ENCODE data around the gene TP53BP1. TPM values are rescaled to one million over a fixed set of nuclear protein-coding genes. Genes with fewer than 3 reads are reported as not detected.
"Not testable (repeated sequence)": the region's sequence is repeated elsewhere in the genome, so short reads cannot be mapped to it uniquely, and the experiment has no call there.

Gene TP53BP1
- total RNA-seq, 1 donor from 2014 or later, result 46.6 TPM

DNA sequence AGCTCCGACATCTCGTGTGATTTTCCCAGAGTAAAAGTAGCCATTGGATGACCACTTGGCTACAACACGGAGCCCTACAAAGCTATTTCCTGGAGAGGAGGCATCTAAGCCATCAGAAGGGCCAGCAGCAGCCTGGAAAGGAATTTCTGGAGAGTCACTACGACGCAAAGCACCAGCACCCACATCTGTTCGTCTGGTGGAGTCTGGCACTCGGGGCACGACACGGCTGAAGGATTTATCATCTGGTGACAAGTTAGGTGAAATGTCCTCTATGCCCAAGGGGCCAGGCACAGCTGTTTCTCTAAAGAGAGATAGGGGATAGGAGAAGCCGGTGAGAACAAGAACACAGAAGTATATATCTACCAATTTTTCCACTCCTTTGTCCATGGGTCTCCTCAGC is 72.5 kb downstream of the TP53BP1 start:
- H3K4me1 Mint-ChIP-seq (ENCODE audit: low read depth), result peaks cover 6% of the 10 kb centered on the region
- H3K9me3 Mint-ChIP-seq, result no peaks in the 10 kb centered on the region
- no peaks in the 10 kb centered on the region for H3K27me3 Mint-ChIP-seq (ENCODE audit: low read depth)
- H3K4me3 Mint-ChIP-seq (ENCODE audit: low read depth), result no peak overlapping the region
- peaks cover 30% of the 10 kb centered on the region for H3K36me3 Mint-ChIP-seq (ENCODE audit: low read depth)
- H3K27ac Mint-ChIP-seq, result no peak overlapping the region
- intact Hi-C loops (cut with micrococcal nuclease), result no loop called here
- no peak for DNase-seq (ENCODE audit: low spot score)

DNA sequence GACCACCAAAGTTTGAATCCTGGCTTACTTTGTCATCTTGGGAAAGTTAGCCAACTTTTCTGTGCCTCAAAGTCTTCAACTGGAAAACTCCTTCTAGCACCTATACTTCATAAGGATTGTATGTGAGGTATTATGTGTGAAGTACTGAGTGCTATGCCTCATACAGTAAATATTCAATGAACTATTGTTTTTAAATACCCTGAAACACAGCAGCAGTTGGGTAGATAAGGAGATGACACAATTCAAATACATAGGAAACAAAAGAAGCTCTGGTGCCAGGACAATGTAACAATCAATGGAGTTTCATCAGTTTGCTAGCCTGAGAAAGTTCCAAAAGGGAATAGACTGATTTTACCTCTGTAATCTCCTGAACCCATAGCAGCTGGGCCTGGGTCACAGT is 78.8 kb downstream of the TP53BP1 start:
- Mint-ChIP-seq H3K9me3 (no peaks in the 10 kb centered on the region), H3K4me1 (ENCODE audit: low read depth) (no peaks in the 10 kb centered on the region), H3K27me3 (ENCODE audit: low read depth) (no peaks in the 10 kb centered on the region), H3K27ac (no peak overlapping the region), H3K36me3 (ENCODE audit: low read depth) (peaks cover 60% of the 10 kb centered on the region), H3K4me3 (ENCODE audit: low read depth) (no peak overlapping the region)
- intact Hi-C loops (cut with micrococcal nuclease), result no loop called here
- no peak for DNase-seq (ENCODE audit: low spot score)

DNA sequence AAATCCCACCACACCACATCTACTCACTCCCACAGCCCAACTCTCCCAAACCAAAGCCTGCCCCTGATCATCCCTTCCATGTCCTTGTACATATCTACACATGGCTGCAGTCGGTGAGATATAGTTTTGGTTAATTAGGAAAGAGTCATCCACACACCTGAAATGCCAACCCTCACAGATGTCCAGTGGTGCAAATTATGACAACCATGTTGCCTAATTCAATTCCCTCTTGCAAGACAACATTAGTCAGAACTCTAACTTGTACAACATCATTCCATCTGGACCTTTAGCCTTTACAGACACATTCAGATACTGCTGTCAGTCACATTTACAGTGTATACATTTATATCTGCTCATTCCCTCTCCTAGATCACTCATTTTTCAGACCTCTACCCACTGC is 80.9 kb downstream of the TP53BP1 start:
- no peak for DNase-seq (ENCODE audit: low spot score)
- no peaks in the 10 kb centered on the region for H3K27me3 Mint-ChIP-seq (ENCODE audit: low read depth)
- intact Hi-C loops (cut with micrococcal nuclease), result no loop called here
- no peak overlapping the region for H3K4me3 Mint-ChIP-seq (ENCODE audit: low read depth)
- H3K9me3 Mint-ChIP-seq, result no peaks in the 10 kb centered on the region
- H3K4me1 Mint-ChIP-seq (ENCODE audit: low read depth), result no peaks in the 10 kb centered on the region
- no peak overlapping the region for H3K27ac Mint-ChIP-seq
- peaks cover 67% of the 10 kb centered on the region for H3K36me3 Mint-ChIP-seq (ENCODE audit: low read depth)

DNA sequence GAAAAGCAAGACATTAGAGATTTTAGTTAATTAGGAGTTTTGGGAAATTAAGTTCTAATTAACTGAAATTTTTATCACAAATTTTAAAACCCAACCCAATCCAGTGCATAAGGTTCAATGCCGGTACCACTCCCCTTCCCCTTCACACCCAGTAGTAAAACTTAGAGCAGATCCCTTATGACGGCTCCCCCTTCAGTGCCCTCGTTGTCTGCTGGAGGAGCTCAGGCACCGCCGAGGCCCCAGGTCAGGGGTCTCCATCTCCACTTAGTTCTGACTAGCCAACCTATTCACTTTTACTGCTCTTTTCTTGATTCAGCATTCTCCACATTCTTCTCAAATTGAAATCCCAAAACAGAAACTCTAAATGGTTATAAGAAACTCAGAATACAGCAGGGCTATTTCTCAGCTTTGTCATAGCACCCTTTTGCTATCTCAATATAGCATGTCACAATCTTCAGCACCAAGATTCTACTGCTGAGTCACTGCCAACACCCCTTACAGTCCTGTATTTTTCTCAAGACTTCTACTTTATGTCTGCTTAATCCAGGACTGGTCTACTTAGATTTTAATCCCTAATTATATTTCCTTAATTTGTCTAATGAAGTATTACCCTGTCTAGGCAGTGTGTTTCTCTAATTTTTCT is 82.3 kb downstream of the TP53BP1 start:
- intact Hi-C loops (cut with micrococcal nuclease), result no loop called here
- no peaks in the 10 kb centered on the region for H3K27me3 Mint-ChIP-seq (ENCODE audit: low read depth)
- H3K4me3 Mint-ChIP-seq (ENCODE audit: low read depth), result no peak overlapping the region
- H3K27ac Mint-ChIP-seq, result no peak overlapping the region
- H3K9me3 Mint-ChIP-seq, result no peaks in the 10 kb centered on the region
- H3K36me3 Mint-ChIP-seq (ENCODE audit: low read depth), result peaks cover 74% of the 10 kb centered on the region
- DNase-seq (ENCODE audit: low spot score), result no peak
- no peaks in the 10 kb centered on the region for H3K4me1 Mint-ChIP-seq (ENCODE audit: low read depth)

DNA sequence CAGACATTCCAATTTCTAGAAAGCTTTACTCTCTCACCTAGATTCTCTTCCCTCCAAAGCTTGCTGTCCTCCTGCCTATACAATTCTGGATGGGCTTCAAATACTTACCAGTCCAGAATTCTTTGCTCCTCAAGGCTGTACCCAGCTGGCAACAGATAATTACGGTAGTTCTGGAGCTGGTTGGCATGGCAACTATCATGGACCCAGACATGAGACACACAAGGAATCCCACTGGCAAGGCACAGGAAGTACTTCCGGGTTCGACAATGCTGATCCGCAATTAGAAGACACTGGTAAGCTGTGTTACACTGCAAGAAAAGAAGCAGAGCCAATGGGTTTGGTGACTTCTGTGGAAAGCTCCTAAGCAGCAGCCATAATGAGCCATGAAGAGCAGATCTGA is 84.2 kb downstream of the TP53BP1 start:
- Mint-ChIP-seq H3K36me3 (ENCODE audit: low read depth) (peaks cover 81% of the 10 kb centered on the region), H3K27ac (no peak overlapping the region), H3K4me1 (ENCODE audit: low read depth) (peaks cover 5% of the 10 kb centered on the region), H3K4me3 (ENCODE audit: low read depth) (no peak overlapping the region), H3K9me3 (no peaks in the 10 kb centered on the region), H3K27me3 (ENCODE audit: low read depth) (no peaks in the 10 kb centered on the region)
- DNase-seq (ENCODE audit: low spot score), result no peak
- intact Hi-C loops (cut with micrococcal nuclease), result no loop called here

DNA sequence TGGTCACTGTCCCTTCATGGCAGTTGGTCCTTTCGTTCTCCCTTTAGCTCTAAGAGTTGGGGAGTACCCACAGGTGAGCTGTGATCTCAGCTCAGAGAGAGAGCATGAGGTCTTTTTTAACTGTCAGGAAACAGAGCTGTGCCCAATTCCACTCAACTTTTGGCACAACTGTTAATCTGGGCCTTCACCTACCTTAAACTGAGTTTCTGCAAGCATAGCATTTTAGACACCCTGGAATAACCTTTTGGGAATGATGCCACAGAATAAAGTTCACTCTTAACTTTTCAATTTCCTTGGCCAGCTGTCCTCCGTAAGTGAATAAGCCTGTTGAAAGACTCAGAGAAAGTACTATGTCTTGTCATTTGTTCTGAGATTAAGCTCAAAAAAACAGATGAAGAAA is 86.1 kb downstream of the TP53BP1 start:
- intact Hi-C loops (cut with micrococcal nuclease), result no loop called here
- peaks cover 81% of the 10 kb centered on the region for H3K36me3 Mint-ChIP-seq (ENCODE audit: low read depth)
- peaks cover 12% of the 10 kb centered on the region for H3K4me1 Mint-ChIP-seq (ENCODE audit: low read depth)
- no peak for DNase-seq (ENCODE audit: low spot score)
- H3K27ac Mint-ChIP-seq, result no peak overlapping the region
- H3K4me3 Mint-ChIP-seq (ENCODE audit: low read depth), result no peak overlapping the region
- no peaks in the 10 kb centered on the region for H3K9me3 Mint-ChIP-seq
- H3K27me3 Mint-ChIP-seq (ENCODE audit: low read depth), result no peaks in the 10 kb centered on the region

DNA sequence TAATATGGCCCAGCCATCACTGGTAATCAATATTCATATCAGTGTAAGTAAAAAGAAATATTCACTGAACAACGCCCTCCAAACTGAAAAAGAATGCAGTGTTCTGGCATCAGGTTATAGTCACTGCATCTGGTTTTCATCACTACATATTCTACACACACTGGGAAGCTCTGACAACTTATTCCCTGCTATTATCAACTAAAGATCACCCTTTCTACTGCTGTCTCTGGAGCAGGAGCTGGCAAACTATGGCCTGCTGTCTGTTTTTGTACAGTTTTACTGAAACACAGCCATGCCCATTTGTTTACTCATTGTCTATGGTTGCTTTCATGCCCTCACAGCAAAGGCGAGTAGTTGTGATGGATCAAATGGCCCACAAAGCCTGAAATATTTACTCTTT is 86.8 kb downstream of the TP53BP1 start:
- Mint-ChIP-seq H3K9me3 (no peaks in the 10 kb centered on the region), H3K4me1 (ENCODE audit: low read depth) (peaks cover 12% of the 10 kb centered on the region), H3K27ac (no peak overlapping the region), H3K4me3 (ENCODE audit: low read depth) (no peak overlapping the region), H3K27me3 (ENCODE audit: low read depth) (no peaks in the 10 kb centered on the region), H3K36me3 (ENCODE audit: low read depth) (peaks cover 84% of the 10 kb centered on the region)
- no peak for DNase-seq (ENCODE audit: low spot score)
- intact Hi-C loops (cut with micrococcal nuclease), result no loop called here

DNA sequence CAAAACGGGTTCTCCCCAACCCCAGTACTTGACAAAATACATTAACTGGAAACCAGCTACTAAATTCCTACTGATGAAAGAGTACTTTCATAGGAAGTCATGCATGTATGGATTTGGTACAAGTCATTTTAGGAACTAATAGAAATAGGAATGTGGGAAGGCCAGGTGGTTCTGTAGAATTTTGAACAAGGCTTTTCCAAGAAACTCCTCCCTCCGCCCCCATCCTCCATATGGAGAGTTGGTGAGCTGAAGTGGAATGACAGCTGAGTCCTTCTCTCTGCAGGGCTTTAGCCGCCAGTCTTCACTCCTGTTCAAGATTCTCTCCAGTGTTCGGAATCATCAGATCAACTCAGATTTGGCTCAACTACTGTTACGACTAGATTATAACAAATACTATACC is 88.8 kb downstream of the TP53BP1 start:
- intact Hi-C loops (cut with micrococcal nuclease), result no loop called here
- H3K36me3 Mint-ChIP-seq (ENCODE audit: low read depth), result peaks cover 84% of the 10 kb centered on the region
- H3K4me1 Mint-ChIP-seq (ENCODE audit: low read depth), result peaks cover 12% of the 10 kb centered on the region
- no peak overlapping the region for H3K4me3 Mint-ChIP-seq (ENCODE audit: low read depth)
- H3K27ac Mint-ChIP-seq, result no peak overlapping the region
- no peak for DNase-seq (ENCODE audit: low spot score)
- no peaks in the 10 kb centered on the region for H3K9me3 Mint-ChIP-seq
- no peaks in the 10 kb centered on the region for H3K27me3 Mint-ChIP-seq (ENCODE audit: low read depth)

DNA sequence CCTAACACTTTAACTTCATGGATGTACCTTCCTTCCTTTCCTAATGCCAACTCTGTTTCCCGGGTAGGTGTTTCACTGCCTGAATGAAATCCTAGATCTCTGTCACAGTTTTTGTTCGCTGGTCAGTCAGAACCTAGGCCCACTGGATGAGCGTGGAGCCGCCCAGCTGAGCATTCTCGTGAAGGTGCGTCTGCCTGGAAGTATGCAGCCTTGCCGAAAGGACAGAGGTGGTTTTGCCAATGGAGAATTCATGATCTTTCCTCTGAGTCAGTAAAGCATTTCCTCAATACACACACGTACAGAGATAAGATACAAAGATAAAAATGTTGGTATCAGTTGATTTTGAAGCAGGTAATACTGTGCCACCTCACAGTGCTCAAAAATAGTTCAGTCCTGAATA is 89.3 kb downstream of the TP53BP1 start:
- H3K4me3 Mint-ChIP-seq (ENCODE audit: low read depth), result no peak overlapping the region
- peaks cover 12% of the 10 kb centered on the region for H3K4me1 Mint-ChIP-seq (ENCODE audit: low read depth)
- no peak overlapping the region for H3K27ac Mint-ChIP-seq
- no peaks in the 10 kb centered on the region for H3K9me3 Mint-ChIP-seq
- H3K27me3 Mint-ChIP-seq (ENCODE audit: low read depth), result no peaks in the 10 kb centered on the region
- intact Hi-C loops (cut with micrococcal nuclease), result no loop called here
- peaks cover 84% of the 10 kb centered on the region for H3K36me3 Mint-ChIP-seq (ENCODE audit: low read depth)
- DNase-seq (ENCODE audit: low spot score), result no peak

DNA sequence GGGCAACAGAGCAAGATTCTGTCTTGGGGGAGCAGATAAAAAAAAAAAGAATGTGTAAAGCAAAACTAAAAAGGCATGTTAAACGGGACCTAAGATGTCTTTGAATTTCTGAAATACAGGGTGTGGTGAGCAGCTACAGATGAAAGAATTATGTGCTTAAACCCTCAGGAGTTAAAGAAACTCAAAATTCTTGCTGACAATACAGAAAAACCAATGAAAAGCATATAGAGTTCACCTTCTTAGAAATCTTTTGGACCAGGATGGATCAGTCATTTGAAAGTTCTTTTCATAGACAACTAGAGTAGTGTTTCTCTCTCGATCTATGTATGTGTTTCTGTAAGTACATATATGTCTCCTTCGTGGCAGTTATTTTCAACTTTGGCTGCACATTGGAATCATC is 90.7 kb downstream of the TP53BP1 start:
- no peak for DNase-seq (ENCODE audit: low spot score)
- Mint-ChIP-seq H3K4me3 (ENCODE audit: low read depth) (no peak overlapping the region), H3K4me1 (ENCODE audit: low read depth) (peaks cover 12% of the 10 kb centered on the region), H3K36me3 (ENCODE audit: low read depth) (peaks cover 84% of the 10 kb centered on the region), H3K9me3 (no peaks in the 10 kb centered on the region), H3K27ac (no peak overlapping the region), H3K27me3 (ENCODE audit: low read depth) (no peaks in the 10 kb centered on the region)
- intact Hi-C loops (cut with micrococcal nuclease), result no loop called here

DNA sequence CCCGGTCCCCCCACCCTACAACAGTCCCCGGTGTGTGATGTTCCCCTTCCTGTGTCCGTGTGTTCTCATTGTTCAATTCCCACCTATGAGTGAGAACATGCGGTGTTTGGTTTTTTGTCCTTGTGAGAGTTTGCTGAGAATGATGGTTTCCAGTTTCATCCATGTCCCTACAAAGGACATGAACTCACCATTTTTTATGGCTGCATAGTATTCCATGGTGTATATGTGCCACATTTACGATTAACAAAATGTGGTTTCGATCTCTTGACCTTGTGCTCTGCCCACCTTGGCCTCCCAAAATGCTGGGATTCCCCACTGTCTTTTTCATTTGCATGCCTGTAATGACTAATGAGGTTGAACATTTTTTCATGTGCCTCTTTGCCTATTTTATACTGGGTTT is 99.4 kb downstream of the TP53BP1 start:
- H3K4me1 Mint-ChIP-seq (ENCODE audit: low read depth); H3K4me3 Mint-ChIP-seq (ENCODE audit: low read depth); H3K27ac Mint-ChIP-seq; H3K27me3 Mint-ChIP-seq (ENCODE audit: low read depth); DNase-seq (ENCODE audit: low spot score); H3K9me3 Mint-ChIP-seq; intact Hi-C loops (cut with micrococcal nuclease): not testable (repeated sequence)
- peaks cover 60% of the 10 kb centered on the region for H3K36me3 Mint-ChIP-seq (ENCODE audit: low read depth)

DNA sequence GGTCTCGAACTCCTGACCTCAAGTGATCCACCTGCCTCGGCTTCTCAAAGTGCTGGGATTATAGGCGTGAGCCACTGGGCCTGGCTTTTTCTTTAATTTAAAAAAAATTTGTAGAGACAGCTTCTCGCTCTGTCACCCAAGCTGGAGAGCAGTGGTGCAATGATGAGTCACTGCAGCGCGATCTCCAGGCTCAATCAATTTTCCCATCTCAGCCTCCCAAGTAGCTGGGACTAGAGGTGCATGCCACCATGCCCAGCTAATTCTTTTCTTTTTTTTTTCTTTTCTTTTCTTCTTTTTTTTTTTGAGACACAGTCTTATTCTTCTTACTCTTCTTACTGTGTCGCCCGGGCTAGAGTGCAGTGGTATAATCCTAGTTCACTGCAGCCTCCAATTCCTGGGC is 102.2 kb downstream of the TP53BP1 start:
- Mint-ChIP-seq H3K4me3 (ENCODE audit: low read depth) (no peak overlapping the region), H3K27me3 (ENCODE audit: low read depth) (no peaks in the 10 kb centered on the region), H3K36me3 (ENCODE audit: low read depth) (peaks cover 61% of the 10 kb centered on the region), H3K27ac (no peak overlapping the region), H3K4me1 (ENCODE audit: low read depth) (peaks cover 3% of the 10 kb centered on the region), H3K9me3 (no peaks in the 10 kb centered on the region)
- intact Hi-C loops (cut with micrococcal nuclease), result no loop called here
- DNase-seq (ENCODE audit: low spot score), result no peak

DNA sequence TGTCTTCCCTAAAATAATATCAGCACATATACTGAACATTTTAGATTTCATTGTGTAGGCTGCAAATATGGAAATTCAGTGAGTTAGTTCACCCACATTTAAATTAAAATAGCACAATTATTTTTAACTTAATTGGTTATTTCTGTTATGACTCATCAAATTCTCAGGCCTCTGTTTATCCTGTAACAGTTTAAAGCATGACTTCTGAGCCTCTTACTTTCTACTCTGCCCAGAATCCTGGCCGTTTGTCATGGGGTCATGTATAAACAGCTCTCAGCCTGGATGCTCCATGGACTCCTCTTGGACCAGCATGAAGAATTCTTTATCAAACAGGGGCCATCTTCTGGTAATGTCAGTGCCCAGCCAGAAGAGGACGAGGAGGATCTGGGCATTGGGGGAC is 109.9 kb downstream of the TP53BP1 start:
- no peak overlapping the region for H3K27ac Mint-ChIP-seq
- no peaks in the 10 kb centered on the region for H3K4me1 Mint-ChIP-seq (ENCODE audit: low read depth)
- peaks cover 75% of the 10 kb centered on the region for H3K36me3 Mint-ChIP-seq (ENCODE audit: low read depth)
- H3K27me3 Mint-ChIP-seq (ENCODE audit: low read depth), result no peaks in the 10 kb centered on the region
- H3K9me3 Mint-ChIP-seq, result no peaks in the 10 kb centered on the region
- no peak overlapping the region for H3K4me3 Mint-ChIP-seq (ENCODE audit: low read depth)
- intact Hi-C loops (cut with micrococcal nuclease), result no loop called here
- DNase-seq (ENCODE audit: low spot score), result no peak

DNA sequence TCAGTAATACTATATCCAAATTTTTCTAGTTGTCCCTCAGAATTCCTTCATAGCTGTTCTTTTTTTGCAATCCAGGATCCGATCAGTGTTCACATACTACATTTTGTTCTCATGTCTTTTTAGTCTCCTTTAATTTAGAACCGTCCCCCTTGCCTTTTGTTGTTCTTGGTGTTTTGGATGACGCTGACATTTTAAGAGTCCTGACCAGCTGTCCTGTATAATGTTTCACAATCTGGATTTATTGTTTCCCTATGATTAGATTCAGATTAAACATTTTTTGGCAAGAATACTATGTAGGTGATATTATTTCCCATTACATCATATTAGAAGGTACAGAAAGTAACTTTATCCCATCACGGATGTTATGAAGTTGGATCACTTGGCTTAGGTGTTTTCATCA is 110.6 kb downstream of the TP53BP1 start:
- Mint-ChIP-seq H3K27me3 (ENCODE audit: low read depth) (no peaks in the 10 kb centered on the region), H3K4me3 (ENCODE audit: low read depth) (no peak overlapping the region), H3K27ac (no peak overlapping the region), H3K9me3 (no peaks in the 10 kb centered on the region), H3K4me1 (ENCODE audit: low read depth) (no peaks in the 10 kb centered on the region), H3K36me3 (ENCODE audit: low read depth) (peaks cover 77% of the 10 kb centered on the region)
- no peak for DNase-seq (ENCODE audit: low spot score)
- intact Hi-C loops (cut with micrococcal nuclease), result no loop called here
